Kidney epithelial cell (primary cell): ENCODE measurements around the gene HOXD8. TPM values are rescaled to one million over a fixed set of nuclear protein-coding genes. Genes with fewer than 3 reads are reported as not detected.

ENCODE experiments used
- DNase-seq: peaks from one replicate; pipeline ENCODE4 v3.0.0-alpha.2; 2010; ENCODE audit warnings: low read depth
- H3K27me3 ChIP-seq: 2 replicates; pipeline ENCODE4 v1.6.0; 2011; ENCODE audit warnings: low read length; ENCODE audit not compliant: control insufficient read depth, insufficient read depth
- H3K36me3 ChIP-seq: 2 replicates; pipeline ENCODE4 v1.5.1; 2011; ENCODE audit warnings: low read length; ENCODE audit not compliant: control insufficient read depth, insufficient read depth
- H3K4me3 ChIP-seq: 2 replicates; pipeline ENCODE4 v1.5.1; 2011; ENCODE audit warnings: low read depth, mild to moderate bottlenecking, control low read depth, low read length
- total RNA-seq: library from RNA; depleted of rRNA; stranded (reverse); fragments of >200 nt; gene quantifications from 2 replicates; pipeline ENCODE4 v1.2.3, GENCODE V29; 2015
- TF ChIP-seq, protein P1 (sequence below): IDR thresholded peaks from 2 replicates; pipeline ENCODE4 v1.5.1; 2011; ENCODE audit warnings: mild to moderate bottlenecking, moderate library complexity, low read length, control low read depth, inconsistent platforms; ENCODE audit not compliant: insufficient read depth, poor library complexity, severe bottlenecking

The HOXD8 gene
- total RNA-seq, 1 donor from 2014 or later: 18.1 TPM

DNA sequence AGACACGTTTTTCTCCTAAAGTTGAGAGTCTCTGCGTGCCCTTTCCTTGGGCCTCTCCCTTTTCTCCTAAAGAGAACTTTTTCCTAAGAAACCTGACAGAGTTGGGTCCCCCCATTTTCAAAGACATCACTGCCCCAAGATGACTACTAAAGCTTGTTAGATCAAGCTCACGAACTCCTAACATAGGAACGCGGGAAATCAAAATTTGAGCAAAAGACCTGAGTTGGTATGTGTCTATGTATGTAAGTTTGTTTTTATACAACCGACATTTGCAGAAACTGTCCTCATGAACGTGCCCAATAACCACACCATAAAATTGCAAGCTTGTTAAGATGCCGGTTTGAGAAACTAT lies 35.6 kb upstream of the HOXD8 start:
- Histone ChIP-seq H3K27me3 (peaks cover 90% of the 10 kb centered on the region), H3K4me3 (no peak overlapping the region), H3K36me3 (no peaks in the 10 kb centered on the region)
- no peak for DNase-seq
- TF ChIP-seq, protein P1, sequence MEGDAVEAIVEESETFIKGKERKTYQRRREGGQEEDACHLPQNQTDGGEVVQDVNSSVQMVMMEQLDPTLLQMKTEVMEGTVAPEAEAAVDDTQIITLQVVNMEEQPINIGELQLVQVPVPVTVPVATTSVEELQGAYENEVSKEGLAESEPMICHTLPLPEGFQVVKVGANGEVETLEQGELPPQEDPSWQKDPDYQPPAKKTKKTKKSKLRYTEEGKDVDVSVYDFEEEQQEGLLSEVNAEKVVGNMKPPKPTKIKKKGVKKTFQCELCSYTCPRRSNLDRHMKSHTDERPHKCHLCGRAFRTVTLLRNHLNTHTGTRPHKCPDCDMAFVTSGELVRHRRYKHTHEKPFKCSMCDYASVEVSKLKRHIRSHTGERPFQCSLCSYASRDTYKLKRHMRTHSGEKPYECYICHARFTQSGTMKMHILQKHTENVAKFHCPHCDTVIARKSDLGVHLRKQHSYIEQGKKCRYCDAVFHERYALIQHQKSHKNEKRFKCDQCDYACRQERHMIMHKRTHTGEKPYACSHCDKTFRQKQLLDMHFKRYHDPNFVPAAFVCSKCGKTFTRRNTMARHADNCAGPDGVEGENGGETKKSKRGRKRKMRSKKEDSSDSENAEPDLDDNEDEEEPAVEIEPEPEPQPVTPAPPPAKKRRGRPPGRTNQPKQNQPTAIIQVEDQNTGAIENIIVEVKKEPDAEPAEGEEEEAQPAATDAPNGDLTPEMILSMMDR: no peak

- TF ChIP-seq, protein P1: no peak
- Histone ChIP-seq H3K36me3 (no peaks in the 10 kb centered on the region), H3K4me3 (no peak overlapping the region), H3K27me3 (peaks cover 90% of the 10 kb centered on the region)
- DNase-seq: no peak
These were observed 35.2 kb upstream of the HOXD8 start for GRCh38 chr2:176094349-176094748.

DNA sequence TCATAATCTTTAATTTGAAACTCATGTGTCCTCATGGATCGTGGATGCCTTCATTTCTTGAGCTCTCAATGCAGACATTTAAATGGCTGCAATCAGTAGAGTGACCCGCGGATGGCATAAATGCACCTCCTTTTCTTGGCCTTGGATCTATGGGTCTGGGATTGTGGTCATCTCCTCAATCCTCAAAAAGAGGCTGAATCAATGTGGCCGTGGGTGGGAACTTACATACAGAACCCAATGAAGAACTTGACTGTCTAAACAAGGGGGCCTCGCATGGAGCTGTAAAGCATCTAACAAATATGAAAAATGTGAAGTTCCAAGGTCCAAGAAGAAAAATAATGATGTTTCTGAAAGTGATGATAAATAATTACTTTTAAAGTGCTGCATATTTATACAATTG lies 34.1 kb upstream of the HOXD8 start:
- TF ChIP-seq, protein P1: no peak
- Histone ChIP-seq H3K36me3 (no peaks in the 10 kb centered on the region), H3K27me3 (peaks cover 91% of the 10 kb centered on the region), H3K4me3 (no peak overlapping the region)
- no peak for DNase-seq

GRCh38 chr2:176096243-176096985 lies 33.1 kb upstream of the HOXD8 start:
- H3K4me3 ChIP-seq: no peak overlapping the region
- no peak for DNase-seq
- H3K36me3 ChIP-seq: no peaks in the 10 kb centered on the region
- peaks cover 91% of the 10 kb centered on the region for H3K27me3 ChIP-seq
- TF ChIP-seq, protein P1: no peak

GRCh38 chr2:176096986-176097819 lies 32.3 kb upstream of the HOXD8 start:
- Histone ChIP-seq H3K36me3 (no peaks in the 10 kb centered on the region), H3K27me3 (peaks cover 89% of the 10 kb centered on the region), H3K4me3 (peak overlapping the region; percentile 33)
- TF ChIP-seq, protein P1: peak; percentile 92
- DNase-seq: no peak
